T-cell (primary cell): ENCODE data around the gene SPARC. TPM values are rescaled to one million over a fixed set of nuclear protein-coding genes. Genes with fewer than 3 reads are reported as not detected.

Experiments used
- ATAC-seq, 4 experiments: fragments of 200-7000 bp in 3 of 4; fragments of 150-1000 bp in 1 of 4; cut with Tn5 transposase; replicated peaks in 1 of 4; 1 replicate in 3 of 4; 2 replicates in 1 of 4; pipeline ENCODE4 v1.10.0; 2021; ENCODE audit warnings: moderate library complexity in 3 of 4, mild to moderate bottlenecking in 2 of 4, moderate number of reproducible peaks in 1 of 4
- CTCF ChIA-PET, 2 donors: fragments of 300-600 bp; sonication (Branson Sonifier 250); formaldehyde crosslinking; loops; one replicate each; lab custom pipeline; 2022; ENCODE audit warnings: antibody characterized with exemption in 2 of 2; lab: Charles Lee
- POLR2A ChIA-PET, 2 donors: fragments of 300-600 bp; sonication (Branson Sonifier 250); formaldehyde crosslinking; loops; one replicate each; lab custom pipeline; 2022; ENCODE audit warnings: antibody characterized with exemption in 2 of 2; lab: Charles Lee
- DNase-seq, 35 experiments: peaks; one replicate each; pipeline versions ENCODE4 v3.0.0 to v3.0.0-alpha.2; 2013 to 2023
- H3K27ac ChIP-seq: one replicate; pipeline ENCODE4 v1.5.1; 2013; ENCODE audit warnings: low read length
- H3K27me3 ChIP-seq, 2 experiments: replicated peaks in 1 of 2; 1 replicate in 1 of 2; 2 replicates in 1 of 2; pipeline versions ENCODE4 v1.6.1 to v1.7.0; 2013; ENCODE audit warnings: low read length in 1 of 2, mixed read lengths in 1 of 2; ENCODE audit not compliant: control insufficient read depth in 2 of 2, insufficient read depth in 2 of 2; ENCODE audit errors: extremely low read depth in 1 of 2
- H3K36me3 ChIP-seq, 2 donors: 1 replicate in 1 of 2; 2 replicates in 1 of 2; pipeline versions ENCODE4 v1.6.1 to v1.7.0; 2013; ENCODE audit warnings: low read length in 1 of 2; ENCODE audit not compliant: control insufficient read depth in 2 of 2, insufficient read depth in 1 of 2; ENCODE audit errors: extremely low read depth in 1 of 2
- H3K4me1 ChIP-seq, 2 experiments: 1 replicate in 1 of 2; 2 replicates in 1 of 2; pipeline versions ENCODE4 v1.6.1 to v1.7.0; 2013; ENCODE audit warnings: low read length in 2 of 2, mixed read lengths in 1 of 2; ENCODE audit not compliant: insufficient read depth in 2 of 2, control insufficient read depth in 1 of 2; ENCODE audit errors: extremely low read depth in 1 of 2
- H3K4me3 ChIP-seq, 2 donors: 1 replicate in 1 of 2; 2 replicates in 1 of 2; pipeline versions ENCODE4 v1.5.1 to v1.7.0; 2013; ENCODE audit warnings: mild to moderate bottlenecking in 2 of 2, low read length in 1 of 2, moderate library complexity in 1 of 2; ENCODE audit not compliant: control insufficient read depth in 1 of 2; ENCODE audit errors: extremely low read depth in 1 of 2
- H3K9me3 ChIP-seq: 2 replicates; pipeline ENCODE4 v1.7.0; 2013
- H3K27ac Mint-ChIP-seq, 2 donors: one replicate each; pipeline ENCODE4 v1.8.0; 2020 to 2021; ENCODE audit warnings: mild to moderate bottlenecking in 2 of 2, mixed read lengths in 2 of 2
- H3K27me3 Mint-ChIP-seq, 2 donors: one replicate each; pipeline ENCODE4 v1.8.0; 2021 to 2022; ENCODE audit warnings: mixed read lengths in 2 of 2
- H3K36me3 Mint-ChIP-seq: one replicate; pipeline ENCODE4 v1.8.0; 2021; ENCODE audit warnings: mixed read lengths
- H3K4me1 Mint-ChIP-seq, 3 donors: one replicate each; pipeline ENCODE4 v1.8.0; 2020 to 2022; ENCODE audit warnings: mixed read lengths in 3 of 3, mild to moderate bottlenecking in 1 of 3
- H3K4me3 Mint-ChIP-seq, 3 donors: one replicate each; pipeline ENCODE4 v1.8.0; 2020 to 2022; ENCODE audit warnings: mild to moderate bottlenecking in 3 of 3, mixed read lengths in 3 of 3, moderate library complexity in 3 of 3
- H3K9me3 Mint-ChIP-seq, 3 donors: one replicate each; pipeline ENCODE4 v1.8.0; 2020 to 2022; ENCODE audit warnings: mixed read lengths in 3 of 3
- WGBS: methylation state at CpG from one replicate; pipeline ENCODE4 v1.1.5; 2013; ENCODE audit warnings: missing lambda C conversion rate; ENCODE audit not compliant: insufficient coverage; 5-methylcytosine and 5-hydroxymethylcytosine counted together
- total RNA-seq, 35 experiments: library from RNA in 6 of 35; stranded (reverse) in 6 of 35; fragments of 120-200 nt in 1 of 35; gene quantifications; one replicate each; pipeline versions ENCODE4 v1.2.1 to v1.2.4 and lab custom pipeline; 2013 to 2026

The SPARC gene
- total RNA-seq, 5 donors from 2014 or later (not counting 1 experiment from before 2014, with no cell fraction given), result 4.1 to 8.6 (median 5.2) TPM; not detected in 1

DNA sequence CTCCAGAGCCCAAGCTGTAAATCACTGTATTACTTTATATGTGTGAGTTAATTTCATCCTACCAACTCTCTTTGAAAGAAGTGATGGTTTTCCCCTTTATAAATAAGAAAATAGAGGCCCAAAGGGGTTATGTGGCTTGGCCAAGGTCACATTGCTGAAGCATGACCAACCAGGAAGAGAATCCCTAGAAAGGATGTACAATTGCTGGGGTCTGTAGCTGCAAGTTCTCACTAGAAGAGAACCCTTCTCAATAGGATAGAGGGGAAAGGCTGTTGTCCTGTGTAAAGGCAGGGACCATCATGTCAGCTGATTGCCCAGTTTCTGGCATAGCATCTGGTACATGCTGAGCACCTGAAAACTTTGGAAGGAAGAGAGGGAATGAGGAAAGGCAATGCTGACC is 56.6 kb downstream of the SPARC start:
- H3K27me3 ChIP-seq, result peaks cover 0 to 17% of the 10 kb centered on the region in 2 experiments
- Mint-ChIP-seq H3K27me3 (peaks cover 5 to 8% of the 10 kb centered on the region in 2 donors), H3K9me3 (no peaks in the 10 kb centered on the region), H3K27ac (no peak overlapping the region), H3K4me1 (peaks cover 0 to 6% (median 0%) of the 10 kb centered on the region in 3 donors), H3K4me3 (no peak overlapping the region), H3K36me3 (no peaks in the 10 kb centered on the region)
- no peaks in the 10 kb centered on the region for H3K4me1 ChIP-seq
- ChIA-PET POLR2A (no interaction called here), CTCF (no interaction called here)
- no peak overlapping the region for H3K27ac ChIP-seq
- no peak overlapping the region for H3K4me3 ChIP-seq
- DNase-seq (no peak), ATAC-seq (no peak)
- no peaks in the 10 kb centered on the region for H3K36me3 ChIP-seq
- no peaks in the 10 kb centered on the region for H3K9me3 ChIP-seq

DNA sequence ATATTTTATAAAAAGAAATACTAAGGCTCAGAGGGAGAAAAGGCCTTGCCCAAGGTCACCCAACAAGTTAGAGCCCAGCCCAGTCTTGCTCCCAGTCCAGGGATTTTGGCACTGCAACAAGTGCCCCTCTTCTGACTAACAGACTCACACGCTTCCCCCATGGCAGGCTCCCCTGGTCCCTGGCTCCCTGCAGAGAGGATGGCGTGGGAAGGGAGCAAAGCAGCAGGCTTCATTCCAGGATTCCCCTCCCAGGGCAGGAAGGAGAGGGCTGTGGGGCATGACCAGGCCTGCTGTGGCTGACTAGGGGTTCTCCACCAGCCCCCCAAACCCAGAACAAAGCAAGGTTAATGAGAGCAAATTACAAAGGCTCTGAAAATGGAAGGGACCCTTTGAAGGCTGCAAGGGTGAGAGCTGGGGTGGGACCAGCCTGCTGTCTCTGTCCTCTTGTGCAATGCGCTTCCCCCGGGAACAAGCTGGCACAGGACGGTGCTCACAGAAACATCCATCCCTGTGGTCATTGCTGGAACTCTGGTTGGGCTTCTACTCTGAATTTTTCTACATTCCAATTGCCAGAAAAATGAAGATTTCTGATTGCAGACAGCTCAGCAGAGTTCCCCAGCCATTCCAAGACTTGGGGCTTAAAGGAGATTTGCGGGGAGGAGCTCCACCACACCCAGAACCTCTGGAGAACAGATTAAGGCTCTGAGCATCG is 58.4 kb downstream of the SPARC start:
- H3K36me3 ChIP-seq, result no peaks in the 10 kb centered on the region
- Mint-ChIP-seq H3K4me1 (peaks cover 0 to 6% (median 0%) of the 10 kb centered on the region in 3 donors), H3K27ac (no peak overlapping the region), H3K36me3 (no peaks in the 10 kb centered on the region), H3K9me3 (no peaks in the 10 kb centered on the region), H3K4me3 (no peak overlapping the region), H3K27me3 (peaks cover 5 to 8% of the 10 kb centered on the region in 2 donors)
- no peak overlapping the region for H3K27ac ChIP-seq
- ChIA-PET CTCF (no interaction called here), POLR2A (no interaction called here)
- DNase-seq (no peak), ATAC-seq (no peak)
- peaks cover 0 to 17% of the 10 kb centered on the region in 2 experiments for H3K27me3 ChIP-seq
- no peaks in the 10 kb centered on the region for H3K9me3 ChIP-seq
- no peak overlapping the region for H3K4me3 ChIP-seq
- WGBS, result 100% methylated on average over 4 of the region's 7 CpGs
- no peaks in the 10 kb centered on the region for H3K4me1 ChIP-seq

DNA sequence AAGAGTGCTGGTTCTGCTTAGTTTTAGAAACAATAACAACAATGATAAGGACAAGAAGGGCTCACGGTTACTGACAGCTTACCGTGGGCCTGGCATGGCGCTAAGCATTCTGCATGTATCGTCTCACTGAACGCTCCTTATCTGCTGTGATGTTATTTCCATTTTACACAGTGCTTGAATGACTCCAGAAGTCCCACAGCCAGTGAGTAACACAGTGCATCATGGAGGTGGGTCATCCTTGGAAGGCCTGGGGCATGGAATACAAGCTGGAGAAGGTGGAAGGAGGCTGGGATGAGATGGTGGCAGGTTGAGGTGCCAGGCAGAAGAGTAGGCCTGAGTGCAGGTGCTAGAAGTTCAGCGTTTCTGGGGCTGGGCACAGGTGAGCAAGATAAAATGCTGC is 59.1 kb downstream of the SPARC start:
- 98% methylated on average over 6 of the region's 6 CpGs for WGBS
- H3K27ac ChIP-seq, result no peak overlapping the region
- no peak overlapping the region for H3K4me3 ChIP-seq
- POLR2A ChIA-PET, result no interaction called here
- DNase-seq (no peak), ATAC-seq (no peak)
- CTCF ChIA-PET, result no interaction called here
- Mint-ChIP-seq H3K36me3 (no peaks in the 10 kb centered on the region), H3K4me3 (no peak overlapping the region), H3K27me3 (peaks cover 5 to 8% of the 10 kb centered on the region in 2 donors), H3K27ac (no peak overlapping the region), H3K4me1 (peaks cover 0 to 6% (median 0%) of the 10 kb centered on the region in 3 donors), H3K9me3 (no peaks in the 10 kb centered on the region)
- H3K36me3 ChIP-seq, result no peaks in the 10 kb centered on the region
- H3K4me1 ChIP-seq, result no peaks in the 10 kb centered on the region
- H3K9me3 ChIP-seq, result no peaks in the 10 kb centered on the region
- H3K27me3 ChIP-seq, result peaks cover 0 to 15% of the 10 kb centered on the region in 2 experiments

DNA sequence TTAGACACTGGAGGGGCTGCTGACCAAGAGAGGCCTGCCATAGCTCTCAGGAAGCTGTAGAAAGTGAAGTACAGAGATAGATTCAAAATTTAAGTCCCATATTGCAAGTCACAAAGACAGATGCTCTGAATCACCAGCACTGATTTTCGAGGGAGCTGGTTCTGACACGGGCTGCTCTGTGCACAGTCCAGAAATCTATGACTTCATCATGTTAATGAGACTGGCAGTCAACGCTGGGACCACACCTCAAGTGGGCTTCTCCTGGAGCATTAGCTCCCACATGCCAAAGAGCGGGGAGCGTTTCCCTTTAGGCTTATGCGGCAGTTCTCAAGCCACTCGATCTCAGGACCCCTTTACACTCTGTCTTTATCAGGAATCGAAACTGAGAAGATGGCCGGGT is 61.4 kb downstream of the SPARC start:
- no peaks in the 10 kb centered on the region for H3K9me3 Mint-ChIP-seq
- H3K4me3 Mint-ChIP-seq, result no peak overlapping the region
- H3K36me3 ChIP-seq, result no peaks in the 10 kb centered on the region
- H3K9me3 ChIP-seq, result no peaks in the 10 kb centered on the region
- WGBS, result 86% methylated on average over 9 of the region's 9 CpGs
- POLR2A ChIA-PET, result no interaction called here
- H3K4me1 Mint-ChIP-seq, result peaks cover 0 to 19% (median 0%) of the 10 kb centered on the region in 3 donors
- H3K27ac ChIP-seq, result no peak overlapping the region
- ATAC-seq, result no peak
- no peaks in the 10 kb centered on the region for H3K36me3 Mint-ChIP-seq
- no peak overlapping the region for H3K27ac Mint-ChIP-seq
- CTCF ChIA-PET, result interaction anchor here in 1 of 2 donors (0.5 kb wide), 1 partner anchor 373 kb away, joined by 6 read pairs; the partner anchor contains the start of gene GM2A
- peaks cover 8 to 12% of the 10 kb centered on the region in 2 donors for H3K27me3 Mint-ChIP-seq
- no peaks in the 10 kb centered on the region for H3K4me1 ChIP-seq
- no peak overlapping the region for H3K4me3 ChIP-seq
- DNase-seq, result no peak
- peaks cover 0 to 31% of the 10 kb centered on the region in 2 experiments for H3K27me3 ChIP-seq

DNA sequence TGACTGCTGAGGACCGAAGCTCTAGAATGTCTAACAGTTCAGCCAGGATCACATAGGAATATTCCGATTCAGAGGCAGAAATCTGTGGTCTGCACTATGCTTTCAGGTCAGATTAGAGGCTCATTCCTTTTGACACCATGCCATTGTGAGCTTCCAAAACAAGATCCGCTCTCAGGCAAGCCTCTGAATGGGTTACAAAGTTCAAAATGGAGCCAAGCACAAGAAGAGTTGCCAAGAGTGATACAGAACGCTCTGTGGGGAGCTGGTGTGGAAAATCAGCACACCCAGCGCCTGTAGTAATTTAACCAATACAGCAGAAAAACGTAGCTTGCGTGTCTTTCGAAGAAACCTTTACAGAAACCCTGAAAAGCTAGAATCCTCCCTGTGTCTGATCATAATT is 62.2 kb downstream of the SPARC start:
- no peaks in the 10 kb centered on the region for H3K9me3 ChIP-seq
- peaks cover 0 to 39% of the 10 kb centered on the region in 2 experiments for H3K27me3 ChIP-seq
- POLR2A ChIA-PET, result no interaction called here
- no peak overlapping the region for H3K4me3 ChIP-seq
- DNase-seq (no peak), ATAC-seq (no peak)
- H3K4me1 Mint-ChIP-seq, result peaks cover 0 to 19% (median 0%) of the 10 kb centered on the region in 3 donors
- H3K9me3 Mint-ChIP-seq, result no peaks in the 10 kb centered on the region
- H3K4me3 Mint-ChIP-seq, result no peak overlapping the region
- H3K36me3 Mint-ChIP-seq, result no peaks in the 10 kb centered on the region
- H3K27me3 Mint-ChIP-seq, result peaks cover 6 to 12% of the 10 kb centered on the region in 2 donors
- no peak overlapping the region for H3K27ac ChIP-seq
- H3K36me3 ChIP-seq, result no peaks in the 10 kb centered on the region
- CTCF ChIA-PET, result interaction anchor here in 1 of 2 donors (0.5 kb wide), 1 partner anchor 864 kb away, joined by 3 read pairs; no protein-coding TSS in a partner anchor
- no peaks in the 10 kb centered on the region for H3K4me1 ChIP-seq
- no peak overlapping the region for H3K27ac Mint-ChIP-seq
- 72% methylated on average over 3 of the region's 8 CpGs for WGBS

DNA sequence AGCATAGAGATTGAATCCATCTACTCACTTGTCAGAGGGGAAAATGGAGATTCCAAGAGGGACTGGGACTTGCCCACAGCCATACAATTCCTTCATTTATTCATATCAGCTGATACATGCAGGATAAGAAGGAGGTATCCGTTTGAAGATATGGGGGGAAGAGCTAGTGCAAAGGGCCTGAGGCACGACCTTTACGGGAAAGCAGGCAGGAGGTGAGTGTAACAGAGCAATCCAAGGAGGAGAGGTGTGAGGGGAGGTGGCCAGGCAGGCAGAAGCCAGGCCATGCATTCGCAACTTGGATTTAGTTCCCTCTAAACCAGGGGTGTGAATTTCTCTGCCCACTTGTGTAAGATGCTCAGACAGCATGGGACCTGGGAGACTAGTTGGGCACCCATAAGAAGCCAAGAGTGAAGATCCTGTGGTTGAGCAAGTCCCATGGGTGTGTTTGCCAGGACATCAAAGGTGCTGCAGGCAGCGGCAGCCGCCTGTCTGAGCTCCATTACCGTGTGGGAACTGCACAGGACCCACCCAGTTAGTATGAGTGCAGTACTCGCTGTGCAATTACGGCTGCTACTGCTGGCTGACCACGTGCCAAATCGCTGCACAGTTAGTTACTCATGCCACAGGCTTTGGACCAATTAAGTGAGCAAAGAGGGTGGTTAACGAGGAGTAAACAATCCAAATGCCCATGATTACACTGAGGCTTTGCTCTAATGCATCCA is 64.2 kb downstream of the SPARC start:
- ChIA-PET CTCF (interaction anchor here in 1 of 2 donors (0.5 kb wide), 1 partner anchor 76 kb away, joined by 3 read pairs; no protein-coding TSS in a partner anchor), POLR2A (no interaction called here)
- no peaks in the 10 kb centered on the region for H3K36me3 Mint-ChIP-seq

More for the DNA sequence above, 64.2 kb downstream of the SPARC start:
- peaks cover 6 to 12% of the 10 kb centered on the region in 2 donors for H3K27me3 Mint-ChIP-seq
- DNase-seq, result no peak
- peaks cover 0 to 36% of the 10 kb centered on the region in 2 experiments for H3K27me3 ChIP-seq
- H3K9me3 Mint-ChIP-seq, result no peaks in the 10 kb centered on the region
- no peaks in the 10 kb centered on the region for H3K9me3 ChIP-seq
- H3K4me3 ChIP-seq, result no peak overlapping the region
- no peaks in the 10 kb centered on the region for H3K36me3 ChIP-seq
- no peak overlapping the region for H3K27ac ChIP-seq
- H3K4me1 ChIP-seq, result no peaks in the 10 kb centered on the region
- 84% methylated on average over 10 of the region's 12 CpGs for WGBS
- no peak overlapping the region for H3K4me3 Mint-ChIP-seq
- peaks cover 0 to 18% (median 0%) of the 10 kb centered on the region in 3 donors for H3K4me1 Mint-ChIP-seq
- no peak overlapping the region for H3K27ac Mint-ChIP-seq
- ATAC-seq, result no peak
